ENCODE measurements around the gene CHGA.

CHGA gene

DNA sequence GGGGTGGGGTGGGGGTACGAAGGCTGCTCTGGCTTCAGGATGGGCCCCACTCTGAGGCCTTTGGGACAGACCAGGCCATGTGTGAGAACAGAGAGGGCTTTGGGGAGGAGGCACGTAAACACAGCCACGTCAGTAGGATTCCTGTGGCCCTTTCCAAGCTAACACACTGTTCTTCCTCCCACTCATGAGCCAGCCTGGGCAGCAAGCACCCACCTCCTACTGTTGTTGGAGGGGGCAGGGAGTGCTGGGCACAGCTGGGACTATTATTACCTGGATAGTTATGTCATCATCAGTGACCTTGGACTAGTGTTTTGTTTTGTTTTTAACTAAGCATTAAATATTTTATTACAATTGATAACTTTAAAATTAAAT lies 5.3 kb downstream of the CHGA start:
- DNase-seq (ENCODE audit: low read depth): no peak
- H3K4me3 ChIP-seq (ENCODE audit: low read depth, low read length): no peak overlapping the region

DNA sequence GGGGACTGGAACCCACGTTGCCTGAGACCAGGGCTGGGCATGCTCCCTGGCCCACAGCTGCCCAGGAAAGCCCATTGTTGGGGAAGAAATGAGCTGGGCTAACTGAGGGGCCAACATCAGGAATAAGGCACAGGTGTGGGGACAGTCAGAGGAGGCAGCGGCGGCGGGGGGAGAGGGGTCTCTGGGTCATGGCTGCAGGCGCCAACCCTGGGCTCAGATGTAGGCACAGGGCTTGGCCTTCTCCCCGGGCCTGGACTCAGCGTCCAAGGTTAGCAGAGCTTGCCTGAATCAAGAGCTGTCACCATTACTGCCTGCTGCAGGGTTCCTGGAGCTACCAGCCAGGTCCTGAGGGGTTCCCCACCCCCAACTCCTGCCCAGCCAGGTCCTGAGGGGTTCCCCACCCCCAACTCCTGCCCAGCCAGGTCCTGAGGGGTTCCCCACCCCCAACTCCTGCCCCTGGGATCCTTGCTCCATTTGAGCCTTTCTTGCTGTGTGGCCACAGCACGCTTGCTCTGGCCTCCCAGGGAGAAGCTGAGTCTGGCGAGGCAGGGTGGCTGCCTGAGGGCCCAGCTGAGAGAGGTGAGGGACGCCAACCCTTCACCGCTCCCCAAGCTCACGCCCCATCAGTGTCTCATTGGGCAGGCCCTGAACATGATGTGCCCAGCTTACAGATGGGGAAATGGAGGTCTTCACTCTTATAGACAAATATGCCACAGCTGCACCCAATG lies 6.2 kb downstream of the CHGA start:
- H3K4me3 ChIP-seq (ENCODE audit: low read depth, low read length): no peak overlapping the region
- DNase-seq (ENCODE audit: low read depth): no peak

DNA sequence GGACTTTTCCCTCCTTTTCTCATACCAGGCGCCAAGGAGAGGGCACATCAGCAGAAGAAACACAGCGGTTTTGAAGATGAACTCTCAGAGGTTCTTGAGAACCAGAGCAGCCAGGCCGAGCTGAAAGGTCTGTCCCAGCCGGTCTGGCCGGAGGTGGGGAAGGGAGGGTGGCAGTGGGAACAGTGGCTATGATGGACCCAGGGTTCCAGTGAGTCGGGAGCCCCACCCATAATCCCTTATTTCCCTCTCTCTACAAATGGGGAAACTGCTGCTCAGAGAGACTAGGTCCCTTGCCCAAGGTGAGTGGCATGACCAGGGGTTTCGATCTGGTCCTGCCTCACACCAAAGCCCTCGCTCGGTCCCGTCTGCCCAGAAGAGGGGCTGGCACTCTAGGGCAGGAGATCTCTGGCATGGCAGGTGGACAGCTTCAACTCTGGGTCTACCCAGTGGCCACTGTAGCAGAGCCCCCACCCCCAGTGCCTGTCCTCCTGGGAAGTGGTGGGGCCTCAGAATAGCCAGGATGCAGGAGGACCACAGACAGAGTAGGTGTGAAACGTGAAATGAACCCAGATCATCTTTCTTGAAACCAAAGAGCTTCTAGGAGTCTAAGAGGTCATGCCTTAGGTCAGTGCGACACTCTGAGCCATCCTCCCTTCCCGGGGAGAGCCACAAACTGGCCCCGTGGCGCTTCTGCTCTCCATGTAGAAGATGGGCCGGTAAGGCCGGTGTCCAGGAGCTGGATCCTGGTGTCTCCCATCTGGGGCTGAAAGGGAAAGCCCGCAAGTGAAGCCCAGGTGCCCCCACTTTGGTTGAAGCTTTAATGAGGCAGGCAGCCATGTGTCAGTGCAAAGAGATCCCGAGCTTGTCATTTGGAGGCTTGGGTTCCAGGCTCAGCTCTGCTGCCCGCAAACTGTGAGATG lies 7.0 kb downstream of the CHGA start:
- DNase-seq (ENCODE audit: low read depth): no peak
- no peak overlapping the region for H3K4me3 ChIP-seq (ENCODE audit: low read depth, low read length)

DNA sequence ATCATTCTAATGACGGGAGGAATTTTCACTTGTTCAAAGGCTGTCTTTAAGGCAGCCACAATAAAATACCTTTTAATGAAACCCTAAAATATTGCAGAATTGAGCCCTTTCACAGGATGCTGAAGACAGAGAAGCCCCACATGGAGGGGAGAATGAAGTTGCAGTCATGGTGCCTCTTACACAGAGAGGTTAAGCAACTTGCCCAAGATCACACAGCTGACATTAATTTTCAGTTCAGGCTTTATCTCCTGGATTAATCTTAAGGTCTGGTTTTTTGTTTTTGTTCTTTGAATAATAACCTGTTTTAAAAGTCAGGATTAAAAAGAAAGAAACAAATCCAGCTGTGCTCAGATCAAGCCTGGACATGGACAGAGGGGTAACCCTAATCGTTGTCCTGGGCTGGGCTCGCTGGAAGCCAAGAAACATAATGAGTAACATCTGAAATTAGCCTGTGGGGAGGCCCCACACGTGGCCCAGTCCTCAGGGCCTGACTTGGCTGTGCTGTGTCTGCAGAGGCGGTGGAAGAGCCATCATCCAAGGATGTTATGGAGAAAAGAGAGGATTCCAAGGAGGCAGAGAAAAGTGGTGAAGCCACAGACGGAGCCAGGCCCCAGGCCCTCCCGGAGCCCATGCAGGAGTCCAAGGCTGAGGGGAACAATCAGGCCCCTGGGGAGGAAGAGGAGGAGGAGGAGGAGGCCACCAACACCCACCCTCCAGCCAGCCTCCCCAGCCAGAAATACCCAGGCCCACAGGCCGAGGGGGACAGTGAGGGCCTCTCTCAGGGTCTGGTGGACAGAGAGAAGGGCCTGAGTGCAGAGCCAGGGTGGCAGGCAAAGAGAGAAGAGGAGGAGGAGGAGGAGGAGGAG lies 8.0 kb downstream of the CHGA start:
- no peak overlapping the region for H3K4me3 ChIP-seq (ENCODE audit: low read depth, low read length)
- no peak for DNase-seq (ENCODE audit: low read depth)

DNA sequence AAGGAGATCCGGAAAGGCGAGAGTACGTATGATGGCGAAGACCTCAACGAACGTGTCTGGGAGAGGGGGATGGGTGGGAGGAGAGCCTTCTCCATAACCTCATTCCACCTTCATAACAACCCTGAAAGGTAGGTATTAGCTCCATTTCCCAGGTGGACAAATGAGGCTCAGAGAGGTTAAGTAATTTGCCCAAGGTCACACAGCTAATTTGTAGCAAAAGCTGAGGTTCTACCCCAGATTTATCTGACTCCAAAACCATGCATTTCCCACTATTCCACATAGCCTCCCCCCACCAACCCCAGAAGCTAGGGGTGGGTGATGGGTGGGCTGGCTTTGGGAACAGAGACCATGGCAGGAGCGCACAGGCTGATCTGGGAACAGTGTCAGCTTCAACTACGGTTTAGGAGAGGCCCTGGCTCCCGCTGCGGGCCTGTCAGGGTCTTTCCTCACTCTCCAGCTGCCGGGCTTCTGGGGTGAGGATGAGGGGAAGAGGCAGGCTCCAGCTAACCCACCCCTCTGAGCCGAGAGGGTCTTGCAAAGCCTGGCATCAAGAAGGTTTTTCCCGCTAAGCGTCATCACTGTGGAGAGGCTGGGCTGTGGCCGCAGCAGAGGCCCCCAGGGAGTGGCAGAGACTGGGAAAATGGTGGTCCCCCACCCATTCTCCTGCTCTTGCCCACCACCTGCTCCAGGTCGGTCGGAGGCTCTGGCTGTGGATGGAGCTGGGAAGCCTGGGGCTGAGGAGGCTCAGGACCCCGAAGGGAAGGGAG lies 8.9 kb downstream of the CHGA start:
- no peak overlapping the region for H3K4me3 ChIP-seq (ENCODE audit: low read depth, low read length)
- no peak for DNase-seq (ENCODE audit: low read depth)

DNA sequence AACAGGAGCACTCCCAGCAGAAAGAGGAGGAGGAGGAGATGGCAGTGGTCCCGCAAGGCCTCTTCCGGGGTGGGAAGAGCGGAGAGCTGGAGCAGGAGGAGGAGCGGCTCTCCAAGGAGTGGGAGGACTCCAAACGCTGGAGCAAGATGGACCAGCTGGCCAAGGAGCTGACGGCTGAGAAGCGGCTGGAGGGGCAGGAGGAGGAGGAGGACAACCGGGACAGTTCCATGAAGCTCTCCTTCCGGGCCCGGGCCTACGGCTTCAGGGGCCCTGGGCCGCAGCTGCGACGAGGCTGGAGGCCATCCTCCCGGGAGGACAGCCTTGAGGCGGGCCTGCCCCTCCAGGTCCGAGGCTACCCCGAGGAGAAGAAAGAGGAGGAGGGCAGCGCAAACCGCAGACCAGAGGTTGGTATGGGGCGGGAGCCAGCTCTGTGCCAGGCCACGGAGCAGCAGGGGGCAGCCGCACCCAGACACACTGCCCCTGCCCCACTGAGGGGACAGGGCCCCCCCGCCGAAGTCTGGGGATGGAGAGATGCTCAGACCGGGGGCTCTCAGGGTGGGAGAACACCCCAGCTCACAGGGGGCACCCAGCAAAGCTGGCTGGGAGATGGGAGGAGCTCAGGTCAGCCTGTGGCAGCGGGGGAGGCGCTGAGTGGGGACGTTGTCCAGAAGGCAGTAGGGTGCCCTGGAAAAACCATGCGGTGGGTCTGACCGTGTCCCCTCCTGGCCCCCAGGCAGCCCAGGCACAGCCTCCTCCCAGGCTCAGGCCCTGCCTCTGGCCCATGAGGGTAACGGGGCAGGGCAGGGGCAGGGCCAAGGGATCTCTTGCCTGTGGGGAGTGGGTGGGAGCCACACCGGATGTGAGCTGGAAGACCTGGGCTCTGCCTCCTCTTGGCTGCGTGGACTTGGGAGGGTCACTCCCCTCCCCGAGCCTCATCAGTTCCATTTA lies 9.8 kb downstream of the CHGA start:
- no peak overlapping the region for H3K4me3 ChIP-seq (ENCODE audit: low read depth, low read length)
- DNase-seq (ENCODE audit: low read depth): no peak

DNA sequence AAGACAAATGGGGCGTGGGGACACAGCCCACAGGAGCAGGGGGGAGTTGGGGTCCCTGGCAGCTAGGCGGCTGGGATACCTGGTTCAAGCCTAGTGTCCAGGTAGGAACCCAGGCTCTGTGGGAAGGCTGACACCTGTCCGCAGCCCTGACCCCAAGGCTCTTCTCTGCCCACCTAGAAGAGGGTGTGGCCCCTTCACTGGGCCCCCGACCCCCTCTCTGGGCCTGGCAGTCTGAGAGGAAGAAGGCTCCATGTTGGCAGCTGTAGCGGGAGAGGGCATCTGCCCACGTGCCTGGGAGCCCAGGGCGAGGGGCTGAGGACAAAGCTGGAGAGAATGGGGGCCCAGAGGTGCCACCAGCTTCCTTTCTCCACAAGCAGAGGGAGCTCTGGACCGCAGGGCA lies 10.5 kb downstream of the CHGA start:
- H3K4me3 ChIP-seq (ENCODE audit: low read depth, low read length): no peak overlapping the region
- DNase-seq (ENCODE audit: low read depth): no peak

DNA sequence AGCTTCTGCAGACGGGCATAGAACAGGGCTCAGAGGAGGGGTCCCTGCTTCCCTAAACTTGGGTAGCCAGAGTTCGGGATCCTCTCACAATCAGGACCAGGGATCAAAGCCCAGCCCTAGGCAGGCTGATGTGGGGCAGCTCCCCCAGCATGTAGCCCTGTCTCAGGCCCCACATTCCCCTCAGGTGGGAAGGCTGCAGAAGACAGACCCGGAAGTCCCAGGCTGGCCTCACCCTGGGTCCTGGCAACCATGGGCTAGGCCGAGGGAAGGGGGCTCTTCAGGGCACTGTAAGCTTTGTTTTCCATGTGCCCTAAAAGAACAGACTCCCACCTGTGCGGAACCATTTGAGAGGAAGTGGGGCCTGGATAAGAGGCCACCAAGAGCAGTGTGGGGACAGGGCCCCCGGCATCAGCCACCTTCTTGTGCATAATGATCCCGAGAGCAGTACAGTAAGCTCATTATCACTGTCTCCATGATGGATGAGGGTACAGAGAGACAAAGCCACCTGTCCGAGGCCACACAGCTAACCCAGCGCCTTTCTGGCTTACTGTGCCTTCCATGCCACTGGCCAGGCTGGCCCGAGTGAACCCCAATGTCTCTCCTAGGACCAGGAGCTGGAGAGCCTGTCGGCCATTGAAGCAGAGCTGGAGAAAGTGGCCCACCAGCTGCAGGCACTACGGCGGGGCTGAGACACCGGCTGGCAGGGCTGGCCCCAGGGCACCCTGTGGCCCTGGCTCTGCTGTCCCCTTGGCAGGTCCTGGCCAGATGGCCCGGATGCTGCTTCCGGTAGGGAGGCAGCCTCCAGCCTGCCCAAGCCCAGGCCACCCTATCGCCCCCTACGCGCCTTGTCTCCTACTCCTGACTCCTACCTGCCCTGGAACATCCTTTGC lies 11.5 kb downstream of the CHGA start:
- DNase-seq (ENCODE audit: low read depth): no peak
- H3K4me3 ChIP-seq (ENCODE audit: low read depth, low read length): no peak overlapping the region

DNA sequence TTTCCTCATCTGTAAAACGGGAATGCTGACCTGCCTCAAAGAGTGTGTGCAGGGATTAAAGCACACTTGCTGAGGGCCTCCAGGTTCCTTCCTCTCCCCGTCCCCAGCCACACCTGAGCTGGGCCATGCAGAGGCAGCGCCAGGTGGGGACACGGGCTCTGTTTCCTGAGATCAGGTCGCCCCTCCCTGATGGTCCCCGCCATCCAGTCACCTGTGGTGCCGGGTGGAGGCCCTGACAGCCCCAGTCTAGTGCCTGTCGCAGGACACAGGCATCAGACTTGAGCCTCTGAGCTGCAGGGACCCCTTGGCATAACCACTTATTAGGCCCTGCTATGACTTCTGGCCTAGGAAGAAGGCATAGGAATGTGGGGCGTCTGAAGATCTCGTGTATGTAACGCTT lies 12.5 kb downstream of the CHGA start:
- no peak for DNase-seq (ENCODE audit: low read depth)
- no peak overlapping the region for H3K4me3 ChIP-seq (ENCODE audit: low read depth, low read length)

DNA sequence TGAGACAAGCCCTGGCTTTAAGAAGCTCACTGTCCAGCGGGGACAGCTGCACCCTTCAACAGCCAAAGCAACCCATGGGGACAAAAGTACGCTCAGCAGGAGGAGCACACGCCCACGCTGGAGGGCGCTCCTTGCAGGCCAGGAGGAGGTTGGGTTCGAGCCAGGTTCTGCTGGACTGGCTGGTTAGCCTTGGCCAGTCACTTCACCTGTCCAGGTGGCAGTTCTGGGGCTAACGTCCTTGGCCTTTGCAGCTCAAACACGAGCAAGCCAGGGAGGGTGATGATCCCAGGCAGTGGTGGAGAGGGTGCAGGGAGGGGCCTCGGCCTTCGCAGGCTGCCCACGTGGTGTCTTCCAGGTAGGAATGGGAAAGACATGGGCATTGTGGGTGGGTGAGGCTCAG lies 13.1 kb downstream of the CHGA start:
- DNase-seq (ENCODE audit: low read depth): no peak
- no peak overlapping the region for H3K4me3 ChIP-seq (ENCODE audit: low read depth, low read length)

DNA sequence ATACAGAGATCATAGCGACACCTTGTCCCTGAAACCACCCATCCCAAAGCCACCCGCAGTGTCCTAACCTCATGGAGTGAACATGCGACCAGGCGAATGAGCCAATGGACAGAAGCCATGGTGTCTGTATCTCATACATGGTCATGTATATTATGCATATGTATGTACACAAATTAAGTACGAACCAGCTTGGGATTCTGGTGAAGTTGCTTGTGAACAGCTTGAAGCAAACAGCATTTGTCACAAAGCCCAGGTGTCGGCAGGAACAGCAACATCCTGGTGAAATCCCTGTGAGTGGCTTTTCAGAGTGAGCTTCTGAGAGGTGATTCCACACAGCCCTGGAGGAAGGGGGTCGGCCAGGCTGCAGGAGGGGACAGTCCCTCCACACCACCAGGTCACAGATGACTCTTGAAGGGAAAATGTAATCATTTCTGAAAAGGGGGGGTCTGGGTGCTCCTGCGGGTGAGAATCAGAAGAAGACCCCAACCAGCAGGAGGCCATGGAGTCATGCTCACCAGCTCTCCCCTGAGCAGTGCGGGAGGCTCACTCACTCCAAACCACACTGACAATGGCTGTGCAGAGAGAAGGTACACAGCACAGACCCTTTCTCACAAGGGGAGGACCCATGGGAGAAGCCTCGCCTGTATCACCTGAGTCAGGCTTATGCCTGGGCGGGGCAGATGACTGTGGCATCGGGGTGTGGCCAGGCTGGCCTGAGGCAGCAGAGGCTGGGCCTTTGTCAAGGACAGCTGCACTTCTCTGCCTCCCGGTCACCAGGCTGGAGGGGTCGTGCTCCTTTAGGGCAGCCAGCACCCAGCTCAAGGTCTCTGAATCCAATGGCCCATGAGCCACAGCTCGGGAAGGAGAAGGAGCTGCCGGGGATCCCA lies 14.3 kb downstream of the CHGA start:
- no peak for DNase-seq (ENCODE audit: low read depth)
- no peak overlapping the region for H3K4me3 ChIP-seq (ENCODE audit: low read depth, low read length)

DNA sequence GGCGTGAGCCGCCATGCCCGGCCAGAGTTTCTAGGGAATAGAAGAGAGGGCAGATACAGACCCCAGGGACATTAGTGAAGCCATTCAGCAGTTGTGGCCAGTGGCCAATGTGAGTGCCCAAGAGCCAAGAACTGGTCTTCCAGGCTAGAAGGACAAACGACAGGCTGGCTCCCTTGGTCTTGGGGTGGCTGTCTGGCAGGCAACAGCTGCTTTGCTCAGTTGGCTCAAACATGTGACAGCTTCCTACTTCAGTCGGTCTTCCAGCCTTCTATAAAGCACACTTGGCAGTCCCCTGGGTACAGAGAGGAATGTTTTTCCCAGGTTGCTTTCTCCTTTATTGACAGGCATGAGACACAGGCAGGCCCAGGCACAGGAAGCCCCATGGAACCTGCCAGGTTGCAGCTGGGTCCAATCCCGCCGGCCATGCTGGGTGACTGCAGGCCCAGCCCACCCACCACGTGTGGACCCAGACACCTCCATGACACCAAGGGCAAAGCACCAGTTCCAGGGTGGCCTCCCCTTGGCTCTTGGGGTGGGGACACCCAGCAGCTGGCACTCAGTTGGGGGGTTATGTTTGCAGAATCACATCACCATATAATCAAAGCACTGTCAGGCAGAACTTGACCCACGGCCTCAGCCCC lies 15.4 kb downstream of the CHGA start:
- no peak overlapping the region for H3K4me3 ChIP-seq (ENCODE audit: low read depth, low read length)
- DNase-seq (ENCODE audit: low read depth): no peak

DNA sequence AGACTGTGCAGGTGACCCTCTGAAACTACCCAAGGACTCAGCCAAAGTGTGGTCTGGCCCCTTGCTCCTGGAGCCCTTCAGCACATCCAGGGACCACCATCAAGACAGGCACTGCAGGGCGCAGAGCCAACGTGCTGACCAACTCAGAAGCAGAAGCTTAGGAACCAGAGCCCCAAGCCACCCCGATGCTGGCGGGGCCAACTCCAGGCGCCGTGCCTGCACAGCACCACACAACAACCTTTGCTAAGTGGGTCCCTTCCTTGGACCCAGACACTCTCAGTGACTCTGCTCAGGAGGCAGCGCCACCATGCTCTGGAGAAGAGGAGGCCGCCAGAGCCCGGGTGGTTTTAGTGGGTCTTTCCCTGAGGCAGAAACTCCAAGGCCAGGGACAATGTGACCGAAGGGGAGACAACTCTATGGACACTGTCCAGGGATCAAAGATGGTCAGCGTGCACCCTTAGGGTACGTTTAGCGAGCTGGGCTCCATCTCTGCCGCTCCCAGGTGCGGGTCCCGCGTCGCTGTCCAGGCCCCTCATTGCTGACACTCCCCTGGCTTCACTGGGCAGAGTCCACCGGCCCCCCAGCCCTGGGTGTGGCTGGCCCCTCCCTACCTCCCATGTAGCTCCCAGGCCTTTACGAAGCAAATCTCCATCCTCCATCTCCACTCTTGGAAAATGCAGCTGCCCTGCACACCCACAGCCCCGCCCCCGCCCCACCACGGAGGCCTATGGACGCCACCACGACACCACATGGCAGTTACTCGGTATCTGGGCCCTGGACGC lies 16.1 kb downstream of the CHGA start:
- no peak overlapping the region for H3K4me3 ChIP-seq (ENCODE audit: low read depth, low read length)
- DNase-seq (ENCODE audit: low read depth): no peak

DNA sequence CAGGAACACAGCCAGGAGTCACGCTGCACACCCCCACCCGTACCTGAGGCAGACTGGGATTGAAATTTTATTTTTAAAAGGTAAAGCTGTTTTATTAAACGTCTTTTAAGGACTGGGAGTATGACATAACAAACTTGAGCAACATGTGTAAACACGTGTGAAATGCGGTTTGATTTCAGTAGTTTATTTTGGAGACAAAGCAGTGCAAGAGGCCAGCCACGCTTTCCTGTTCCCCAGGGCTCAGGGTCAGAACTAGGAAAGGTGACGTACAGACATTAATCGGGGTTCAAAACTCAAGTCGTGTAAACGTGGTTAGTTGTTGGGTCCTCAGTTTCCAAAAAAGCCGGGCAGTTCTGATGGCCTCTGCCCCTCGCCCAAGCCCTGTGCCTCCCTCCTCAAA lies 16.7 kb downstream of the CHGA start:
- H3K4me3 ChIP-seq (ENCODE audit: low read depth, low read length): no peak overlapping the region
- DNase-seq (ENCODE audit: low read depth): no peak

DNA sequence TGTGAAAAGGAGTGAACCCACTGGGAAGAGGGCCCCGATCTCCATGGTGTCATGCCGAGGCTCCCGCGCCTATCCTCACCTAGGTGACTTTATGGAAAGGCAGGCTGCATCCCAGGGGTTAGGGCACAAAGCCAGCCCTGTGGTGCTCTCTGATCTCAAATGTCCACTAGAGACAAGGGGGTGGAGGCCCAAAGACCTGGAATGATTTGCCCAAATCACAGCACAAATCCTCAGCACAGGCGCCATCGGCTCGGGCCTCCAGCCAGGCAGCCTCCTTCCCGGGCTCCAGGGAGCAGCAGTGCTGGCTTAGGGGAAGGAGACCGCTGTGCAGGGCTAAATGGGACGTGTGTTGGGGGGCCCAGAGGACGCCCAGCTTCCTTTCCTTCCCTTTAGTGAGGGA lies 17.6 kb downstream of the CHGA start:
- DNase-seq (ENCODE audit: low read depth): no peak
- H3K4me3 ChIP-seq (ENCODE audit: low read depth, low read length): no peak overlapping the region
